ENCODE results near the gene AP1S3.

AP1S3 gene

GRCh38 chr2:223722226-223722625 lies 115.2 kb downstream of the AP1S3 start:
- no peak overlapping the region for H3K4me3 ChIP-seq (ENCODE audit: low read depth, low read length)
- no peak for TF ChIP-seq CTCF (IDR thresholded peaks at IDR 0.05; ENCODE audit: low read depth, low read length, missing control alignments)
- no peak for DNase-seq (ENCODE audit: low read depth)

- no peak for DNase-seq (ENCODE audit: low read depth)
- H3K4me3 ChIP-seq (ENCODE audit: low read depth, low read length): no peak overlapping the region
- no peak for TF ChIP-seq CTCF (IDR thresholded peaks at IDR 0.05; ENCODE audit: low read depth, low read length, missing control alignments)
Observed at GRCh38 chr2:223721746-223722145, 115.6 kb downstream of the AP1S3 start.

GRCh38 chr2:223720367-223720766 lies 117.0 kb downstream of the AP1S3 start:
- TF ChIP-seq CTCF (IDR thresholded peaks at IDR 0.05; ENCODE audit: low read depth, low read length, missing control alignments): no peak
- no peak overlapping the region for H3K4me3 ChIP-seq (ENCODE audit: low read depth, low read length)
- no peak for DNase-seq (ENCODE audit: low read depth)

GRCh38 chr2:223712642-223713041 lies 124.7 kb downstream of the AP1S3 start:
- H3K4me3 ChIP-seq (ENCODE audit: low read depth, low read length): no peak overlapping the region
- no peak for TF ChIP-seq CTCF (IDR thresholded peaks at IDR 0.05; ENCODE audit: low read depth, low read length, missing control alignments)
- no peak for DNase-seq (ENCODE audit: low read depth)

GRCh38 chr2:223711596-223712326 lies 125.6 kb downstream of the AP1S3 start:
- DNase-seq (ENCODE audit: low read depth): no peak
- TF ChIP-seq CTCF (IDR thresholded peaks at IDR 0.05; ENCODE audit: low read depth, low read length, missing control alignments): no peak
- no peak overlapping the region for H3K4me3 ChIP-seq (ENCODE audit: low read depth, low read length)
